Adipocyte (in vitro differentiated cells): Measurements from ENCODE around the gene RAPGEF2.
"Not testable (repeated sequence)": the region's sequence is repeated elsewhere in the genome, so short reads cannot be mapped to it uniquely, and the experiment has no call there.

Experiments
- DNase-seq: peaks from one replicate; pipeline ENCODE4 v3.0.0-alpha.2; 2015; ENCODE audit warnings: low read depth
- H3K27me3 ChIP-seq: replicated peaks from 2 replicates; pipeline ENCODE4 v1.7.0; 2013; ENCODE audit warnings: mild to moderate bottlenecking, low read length, moderate library complexity; ENCODE audit not compliant: control insufficient read depth, insufficient read depth
- H3K36me3 ChIP-seq: 2 replicates; pipeline ENCODE4 v1.7.0; 2013; ENCODE audit warnings: low read length, mild to moderate bottlenecking, moderate library complexity; ENCODE audit not compliant: control insufficient read depth, insufficient read depth, severe bottlenecking
- H3K4me1 ChIP-seq: 2 replicates; pipeline ENCODE4 v1.7.0; 2013; ENCODE audit warnings: mild to moderate bottlenecking, low read length, moderate library complexity; ENCODE audit not compliant: control insufficient read depth, insufficient read depth
- H3K4me3 ChIP-seq: 2 replicates; pipeline ENCODE4 v1.7.0; 2013; ENCODE audit warnings: mild to moderate bottlenecking, low read length, moderate library complexity
- H3K9ac ChIP-seq: 2 replicates; pipeline ENCODE4 v1.7.0; 2013; ENCODE audit warnings: mild to moderate bottlenecking, low read length, moderate library complexity
- H3K9me3 ChIP-seq: 2 replicates; pipeline ENCODE4 v1.7.0; 2013; ENCODE audit warnings: mild to moderate bottlenecking, low read length, moderate library complexity; ENCODE audit not compliant: control insufficient read depth

RAPGEF2 gene

DNA sequence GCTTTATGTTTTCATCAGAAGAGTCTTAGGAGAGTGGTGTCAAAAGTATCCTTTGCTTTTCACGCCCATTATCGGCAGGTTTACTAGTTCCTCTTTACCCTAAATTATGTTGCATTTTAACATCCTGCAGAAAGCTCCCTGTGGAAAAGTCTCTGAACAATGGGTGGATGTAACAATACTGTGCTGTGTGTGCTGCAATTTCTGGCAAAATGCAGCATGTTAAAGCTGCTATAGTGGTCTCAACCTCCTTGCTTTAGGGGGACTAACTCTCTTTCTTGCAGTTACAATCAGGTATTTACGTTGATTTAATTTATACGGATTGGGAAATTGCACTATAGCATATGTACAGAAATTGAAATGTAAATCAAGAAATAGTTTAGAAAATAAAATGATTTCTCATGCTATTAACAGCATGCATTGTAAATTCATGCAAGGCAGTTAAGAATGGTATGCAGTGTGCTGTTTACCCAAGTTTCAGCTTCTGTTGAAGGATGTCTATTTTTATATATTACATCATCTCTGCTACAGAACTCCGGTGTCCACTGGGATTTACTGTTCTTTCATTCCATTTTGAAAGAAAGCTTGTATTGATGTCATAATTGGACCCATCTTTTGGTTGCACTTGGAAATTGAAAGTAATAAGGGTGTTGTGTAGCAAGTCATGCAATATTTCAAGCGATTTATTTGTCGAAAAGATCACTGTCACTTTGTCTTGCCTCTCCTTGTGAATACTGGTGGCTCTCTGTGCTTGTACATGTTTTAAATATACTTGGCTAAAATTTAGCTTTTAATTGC, 145.7 kb downstream of the RAPGEF2 start:
- peak overlapping the region; percentile 65 for H3K9ac ChIP-seq
- H3K9me3 ChIP-seq = no peaks in the 10 kb centered on the region
- H3K4me3 ChIP-seq = peak overlapping the region; percentile 79
- peaks cover 32% of the 10 kb centered on the region for H3K4me1 ChIP-seq
- DNase-seq = peak; percentile 93
- H3K36me3 ChIP-seq = no peaks in the 10 kb centered on the region
- H3K27me3 ChIP-seq = no peaks in the 10 kb centered on the region

DNA sequence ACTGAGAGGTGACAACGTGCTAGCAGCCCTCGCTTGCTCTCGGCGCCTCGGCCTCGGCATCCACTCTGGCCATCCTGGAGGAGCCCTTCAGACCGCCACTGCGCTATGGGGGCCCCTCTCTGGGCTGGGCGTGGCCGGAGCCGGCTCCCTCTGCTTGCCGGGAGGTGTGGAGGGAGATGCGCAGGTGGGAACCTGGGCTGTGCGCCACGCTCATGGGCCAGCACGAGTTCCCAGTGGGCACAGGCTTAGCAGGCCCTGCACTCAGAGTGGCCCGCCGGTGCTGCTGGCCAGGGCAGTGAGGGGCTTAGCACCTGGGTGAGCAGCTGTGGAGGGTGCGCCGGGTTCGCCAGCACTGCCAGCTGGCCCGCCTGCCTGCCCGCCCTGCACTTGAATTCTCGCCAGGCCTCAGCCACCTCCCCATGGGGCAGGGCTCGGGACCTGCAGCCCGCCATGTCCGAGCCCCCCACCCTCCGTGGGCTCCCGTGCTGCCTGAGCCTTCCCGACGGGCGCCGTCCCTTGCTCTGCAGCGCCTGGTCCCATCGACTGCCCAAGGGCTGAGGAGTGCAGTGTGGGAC, 148.0 kb downstream of the RAPGEF2 start:
- no peak overlapping the region for H3K4me3 ChIP-seq
- no peaks in the 10 kb centered on the region for H3K27me3 ChIP-seq
- no peaks in the 10 kb centered on the region for H3K9me3 ChIP-seq
- no peak for DNase-seq
- peaks cover 32% of the 10 kb centered on the region for H3K4me1 ChIP-seq
- no peak overlapping the region for H3K9ac ChIP-seq
- no peaks in the 10 kb centered on the region for H3K36me3 ChIP-seq

DNA sequence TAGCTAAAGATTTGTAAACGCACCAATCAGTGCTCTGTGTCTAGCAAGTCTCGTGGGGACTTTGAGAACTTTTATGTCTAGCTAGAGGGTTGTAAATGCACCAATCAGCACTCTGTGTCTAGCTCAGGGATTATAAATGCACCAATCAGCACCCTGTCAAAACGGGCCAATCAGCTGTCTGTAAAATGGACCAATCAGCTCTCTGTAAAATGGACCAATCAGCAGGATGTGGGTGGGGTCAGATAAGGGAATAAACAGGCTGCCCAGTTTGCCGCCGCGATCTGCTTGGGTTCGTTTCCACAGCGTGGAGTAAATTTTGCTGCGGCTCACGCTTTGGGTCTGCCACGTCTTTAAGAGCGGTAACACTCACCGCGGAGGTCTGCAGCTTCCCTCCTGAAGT, 148.7 kb downstream of the RAPGEF2 start:
- H3K27me3 ChIP-seq, H3K9ac ChIP-seq, DNase-seq, H3K36me3 ChIP-seq, H3K4me3 ChIP-seq, H3K9me3 ChIP-seq: not testable (repeated sequence)
- peaks cover 32% of the 10 kb centered on the region for H3K4me1 ChIP-seq

DNA sequence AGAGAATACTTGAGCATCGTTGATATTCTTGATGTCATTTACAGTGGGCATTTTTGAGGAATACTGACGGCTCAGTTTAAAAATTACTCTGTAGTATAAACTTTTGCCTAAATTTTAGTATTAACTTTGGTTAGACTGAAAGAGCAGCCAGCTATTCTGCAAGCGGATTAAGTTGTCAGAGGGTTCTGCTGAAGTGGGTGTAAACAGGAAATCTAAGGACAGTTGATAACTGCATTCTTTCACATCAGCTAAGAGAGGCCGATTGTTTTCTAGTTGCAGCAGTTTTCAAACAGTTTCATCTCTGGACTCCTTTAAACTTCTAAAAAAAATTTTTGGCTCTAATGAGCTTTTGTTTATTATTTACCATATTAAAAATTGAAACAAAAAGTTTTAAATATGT, 149.6 kb downstream of the RAPGEF2 start:
- Histone ChIP-seq H3K4me1 (peaks cover 32% of the 10 kb centered on the region), H3K9me3 (no peaks in the 10 kb centered on the region), H3K36me3 (no peaks in the 10 kb centered on the region), H3K9ac (peak overlapping the region; percentile 70), H3K27me3 (no peaks in the 10 kb centered on the region), H3K4me3 (peak overlapping the region; percentile 20)
- peak; percentile 68 for DNase-seq

DNA sequence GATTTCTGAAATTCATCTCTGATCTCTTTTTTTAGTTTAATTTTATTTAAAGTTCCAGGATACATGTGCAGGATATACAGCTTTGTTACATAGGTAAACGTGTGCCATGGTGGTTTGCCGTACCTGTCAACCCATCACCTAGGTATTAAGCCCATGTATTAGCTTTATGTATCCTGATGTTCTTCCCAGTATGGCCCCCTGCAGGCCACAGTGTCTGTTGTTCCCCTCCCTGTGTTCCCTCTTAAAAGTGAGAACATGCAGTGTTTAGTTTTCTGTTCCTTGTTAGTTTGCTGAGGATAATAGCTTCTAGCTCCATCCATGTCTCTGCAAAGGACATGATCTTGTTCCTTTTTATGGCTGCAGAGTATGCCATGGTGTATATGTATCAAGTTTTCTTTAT, 153.2 kb downstream of the RAPGEF2 start:
- Histone ChIP-seq H3K4me3 (no peak overlapping the region), H3K4me1 (peaks cover 16% of the 10 kb centered on the region), H3K36me3 (no peaks in the 10 kb centered on the region), H3K9ac (no peak overlapping the region), H3K27me3 (no peaks in the 10 kb centered on the region), H3K9me3 (no peaks in the 10 kb centered on the region)
- no peak for DNase-seq

DNA sequence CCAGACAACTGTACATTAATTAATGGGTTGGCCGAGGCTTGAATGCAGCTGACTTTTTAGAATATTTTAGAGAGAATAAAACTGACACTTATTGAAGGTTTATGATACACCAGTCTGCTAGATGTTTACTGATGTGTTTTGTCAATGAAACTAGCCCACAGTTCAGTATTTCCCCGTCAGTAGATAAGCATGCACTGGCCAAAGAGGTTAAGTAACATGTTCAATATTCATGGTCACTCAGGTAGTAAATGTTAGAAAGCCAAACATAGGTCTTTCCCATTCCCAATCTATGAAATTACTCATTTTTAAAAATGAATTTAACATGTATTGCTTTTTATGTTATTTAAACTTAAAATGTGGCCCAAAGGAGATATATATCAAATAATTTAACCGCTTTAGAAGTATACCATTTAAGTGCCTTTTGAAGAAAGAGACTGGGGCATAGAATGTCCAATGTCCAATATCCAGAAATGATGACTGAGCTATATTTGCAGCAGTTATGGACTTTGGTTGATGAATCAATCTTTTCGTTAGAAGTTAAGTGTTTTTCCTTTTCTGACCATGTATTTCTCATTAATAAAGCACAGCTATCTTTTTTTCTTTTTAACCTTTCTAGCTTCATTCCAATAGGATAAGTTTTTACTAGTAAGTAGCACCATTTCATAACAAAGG, 156.1 kb downstream of the RAPGEF2 start:
- Histone ChIP-seq H3K9me3 (no peaks in the 10 kb centered on the region), H3K4me3 (no peak overlapping the region), H3K36me3 (no peaks in the 10 kb centered on the region), H3K9ac (no peak overlapping the region), H3K27me3 (no peaks in the 10 kb centered on the region), H3K4me1 (peaks cover 8% of the 10 kb centered on the region)
- DNase-seq = no peak

DNA sequence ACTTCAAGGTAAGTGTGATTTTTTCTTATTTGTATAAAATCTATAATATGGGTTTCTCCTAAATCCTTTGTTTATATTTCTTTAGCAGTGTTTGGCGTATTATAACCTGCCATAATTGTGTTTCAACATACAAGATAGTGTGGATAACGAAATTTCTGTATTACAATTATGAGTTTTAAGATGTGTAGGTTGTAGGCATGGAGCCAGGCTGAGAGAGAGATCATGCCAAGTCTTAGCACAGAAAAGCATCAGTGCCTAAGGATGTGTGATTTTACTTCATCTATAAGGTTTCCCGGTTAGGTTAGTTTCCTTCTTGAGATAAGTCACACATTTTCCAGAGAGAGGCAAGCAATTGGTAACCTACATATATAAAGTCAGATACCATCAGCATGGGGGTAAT, 161.2 kb downstream of the RAPGEF2 start:
- peaks cover 33% of the 10 kb centered on the region for H3K4me1 ChIP-seq
- no peak overlapping the region for H3K4me3 ChIP-seq
- H3K9ac ChIP-seq = no peak overlapping the region
- DNase-seq = no peak
- no peaks in the 10 kb centered on the region for H3K9me3 ChIP-seq
- H3K36me3 ChIP-seq = no peaks in the 10 kb centered on the region
- no peaks in the 10 kb centered on the region for H3K27me3 ChIP-seq

DNA sequence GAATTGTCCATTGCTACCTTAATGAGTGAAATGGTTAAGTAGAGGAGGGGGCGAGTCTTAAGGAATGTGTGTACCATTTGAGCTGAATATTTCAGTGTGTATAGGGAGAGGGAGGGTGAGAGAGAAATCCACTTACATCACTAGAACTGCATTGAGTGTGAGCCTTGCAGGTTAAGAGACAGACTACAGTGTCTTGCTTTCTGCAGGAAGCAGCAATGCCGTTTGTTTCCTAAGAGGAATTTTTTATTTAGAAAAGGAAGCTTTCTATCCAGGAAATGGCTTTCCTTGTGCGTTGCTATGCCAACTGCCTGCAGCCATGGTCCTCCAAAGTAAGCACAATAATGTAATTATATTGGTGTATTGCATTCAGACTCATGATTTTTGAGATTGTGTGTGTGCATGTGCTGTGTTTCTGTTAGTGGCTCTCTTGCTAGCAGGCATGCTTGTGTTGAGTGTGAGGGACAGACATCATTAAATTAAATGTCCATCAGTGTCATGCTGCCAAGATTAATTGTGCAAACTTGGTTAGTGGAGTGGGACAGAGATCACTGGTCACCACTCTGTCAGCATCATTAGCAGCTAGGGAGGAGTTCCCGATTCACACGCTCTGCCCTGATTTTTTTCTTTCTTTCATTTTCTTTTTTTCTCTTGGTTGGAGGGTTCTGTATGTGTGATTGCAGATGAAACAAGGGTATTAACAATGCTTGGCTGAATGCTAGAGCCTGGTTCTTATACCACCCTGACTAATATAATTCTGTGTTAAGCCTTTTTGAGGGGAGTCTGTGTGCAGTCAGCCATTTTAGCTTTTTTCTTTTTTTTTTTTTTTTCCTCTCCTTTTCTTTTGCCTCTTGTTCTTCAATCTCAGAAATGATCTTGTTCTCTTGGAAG, 164.3 kb downstream of the RAPGEF2 start:
- Histone ChIP-seq H3K27me3 (no peaks in the 10 kb centered on the region), H3K9ac (peak overlapping the region; percentile 84), H3K4me1 (peaks cover 42% of the 10 kb centered on the region), H3K36me3 (no peaks in the 10 kb centered on the region), H3K9me3 (no peaks in the 10 kb centered on the region), H3K4me3 (peak overlapping the region; percentile 81)
- DNase-seq = peak; percentile 29

DNA sequence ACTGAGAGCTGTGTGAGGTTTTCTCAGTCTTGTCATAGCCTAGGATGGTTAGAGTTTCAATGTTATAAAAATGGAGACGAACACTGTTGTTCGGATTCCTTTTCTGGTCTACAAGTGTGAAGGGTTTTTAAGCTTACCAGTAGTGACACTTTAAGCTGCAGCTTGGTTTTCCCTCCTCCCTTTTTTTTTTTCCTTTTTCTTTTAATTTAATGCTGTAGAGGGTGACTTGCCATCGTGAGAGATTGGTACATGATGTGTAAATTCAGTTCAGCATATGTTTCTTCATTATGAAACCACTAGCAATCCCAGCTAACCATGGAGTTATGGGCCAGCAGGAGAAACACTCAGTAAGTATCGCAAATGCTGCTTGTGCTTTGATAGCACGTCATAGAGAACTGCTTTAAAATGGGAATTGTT, 165.0 kb downstream of the RAPGEF2 start:
- Histone ChIP-seq H3K27me3 (no peaks in the 10 kb centered on the region), H3K9me3 (no peaks in the 10 kb centered on the region), H3K36me3 (no peaks in the 10 kb centered on the region), H3K4me3 (peak overlapping the region; percentile 81), H3K9ac (peak overlapping the region; percentile 84), H3K4me1 (peaks cover 41% of the 10 kb centered on the region)
- DNase-seq = no peak

DNA sequence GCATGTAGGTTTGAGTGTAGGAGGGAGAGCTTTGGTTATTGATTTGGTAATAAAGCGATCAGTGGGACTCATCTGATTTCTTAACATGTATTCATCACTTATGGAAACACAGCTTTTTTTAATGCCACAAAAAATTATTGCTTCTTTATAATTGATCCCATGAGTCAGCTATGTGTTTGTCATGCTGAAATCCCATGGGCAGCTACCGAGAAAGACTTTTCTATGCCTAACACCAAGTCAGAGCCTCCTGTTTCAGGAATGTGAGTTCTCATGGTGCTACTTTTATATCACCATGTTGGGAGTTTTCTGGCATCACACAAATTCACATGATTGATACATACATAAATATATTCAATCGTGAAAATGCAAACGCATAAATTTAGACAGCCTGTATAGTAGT, 165.7 kb downstream of the RAPGEF2 start:
- DNase-seq = no peak
- peak overlapping the region; percentile 84 for H3K9ac ChIP-seq
- H3K9me3 ChIP-seq = no peaks in the 10 kb centered on the region
- peaks cover 48% of the 10 kb centered on the region for H3K4me1 ChIP-seq
- peak overlapping the region; percentile 81 for H3K4me3 ChIP-seq
- H3K27me3 ChIP-seq = no peaks in the 10 kb centered on the region
- no peaks in the 10 kb centered on the region for H3K36me3 ChIP-seq

DNA sequence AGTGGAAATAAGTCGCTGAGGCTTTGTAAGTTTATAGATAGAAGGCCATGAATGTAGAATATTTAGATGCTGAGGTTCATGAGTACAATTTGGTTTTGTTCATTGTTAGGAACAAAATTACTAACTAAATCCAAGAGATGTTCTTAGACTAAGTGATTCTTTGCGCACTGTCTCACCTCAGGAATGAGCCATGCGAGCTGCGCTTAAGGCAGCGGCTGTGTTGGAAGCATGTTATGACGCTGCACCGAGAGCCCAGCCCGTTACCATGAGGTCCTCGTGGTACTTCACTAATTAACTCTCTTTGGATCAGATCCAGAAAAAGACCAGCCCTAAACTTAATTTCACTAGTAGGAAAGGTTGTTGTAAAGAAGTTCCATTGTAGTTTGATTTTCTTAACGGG, 166.2 kb downstream of the RAPGEF2 start:
- Histone ChIP-seq H3K9me3 (no peaks in the 10 kb centered on the region), H3K4me3 (peak overlapping the region; percentile 81), H3K9ac (peak overlapping the region; percentile 84), H3K36me3 (no peaks in the 10 kb centered on the region), H3K4me1 (peaks cover 53% of the 10 kb centered on the region), H3K27me3 (no peaks in the 10 kb centered on the region)
- no peak for DNase-seq
